GM19372 (cell line): Measurements from ENCODE around the gene CHST9.
"Not testable (repeated sequence)": the region's sequence is repeated elsewhere in the genome, so short reads cannot be mapped to it uniquely, and the experiment has no call there.

Source experiments
- ATAC-seq: cut with Tn5 transposase; IDR thresholded peaks from one replicate; pipeline ENCODE4 v1.9.1; 2021; ENCODE audit warnings: mild to moderate bottlenecking, low read depth, moderate library complexity; ENCODE audit not compliant: unreplicated experiment

The CHST9 gene

GRCh38 chr18:27108842-27109241, 76.3 kb downstream of the CHST9 start:
- ATAC-seq, result no peak

GRCh38 chr18:27104743-27105142, 80.4 kb downstream of the CHST9 start:
- no peak for ATAC-seq

GRCh38 chr18:27094621-27095020, 90.5 kb downstream of the CHST9 start:
- no peak for ATAC-seq

GRCh38 chr18:27093290-27093689, 91.8 kb downstream of the CHST9 start:
- ATAC-seq, result not testable (repeated sequence)

- ATAC-seq, result no peak
Observed at GRCh38 chr18:27081701-27082100, 103.4 kb downstream of the CHST9 start.

GRCh38 chr18:27075828-27076227, 109.3 kb downstream of the CHST9 start:
- no peak for ATAC-seq

GRCh38 chr18:27073404-27073830, 111.7 kb downstream of the CHST9 start:
- no peak for ATAC-seq

- no peak for ATAC-seq
Observed at GRCh38 chr18:27064673-27065072, 120.4 kb downstream of the CHST9 start.

- ATAC-seq, result no peak
Observed at GRCh38 chr18:27062802-27063201, 122.3 kb downstream of the CHST9 start.

GRCh38 chr18:27061488-27062095, 123.5 kb downstream of the CHST9 start:
- ATAC-seq, result no peak

- no peak for ATAC-seq
Observed at GRCh38 chr18:27057519-27058234, 127.4 kb downstream of the CHST9 start.

- no peak for ATAC-seq
Observed at GRCh38 chr18:27054926-27055325, 130.2 kb downstream of the CHST9 start.

- ATAC-seq, result no peak
Observed at GRCh38 chr18:27049969-27050368, 135.1 kb downstream of the CHST9 start.

- ATAC-seq, result no peak
Observed at GRCh38 chr18:27045342-27045741, 139.8 kb downstream of the CHST9 start.

GRCh38 chr18:27042177-27042576, 142.9 kb downstream of the CHST9 start:
- ATAC-seq, result no peak

- ATAC-seq, result no peak
Observed at GRCh38 chr18:27040796-27041195, 144.3 kb downstream of the CHST9 start.

- ATAC-seq, result no peak
Observed at GRCh38 chr18:27033722-27034121, 151.4 kb downstream of the CHST9 start.

GRCh38 chr18:27030421-27030820, 154.7 kb downstream of the CHST9 start:
- ATAC-seq, result no peak

- no peak for ATAC-seq
Observed at GRCh38 chr18:27022477-27022876, 162.6 kb downstream of the CHST9 start.

GRCh38 chr18:27017901-27018500, 167.1 kb downstream of the CHST9 start:
- no peak for ATAC-seq

- ATAC-seq, result no peak
Observed at GRCh38 chr18:27014841-27015240, 170.3 kb downstream of the CHST9 start.

GRCh38 chr18:27010784-27011183, 174.3 kb downstream of the CHST9 start:
- ATAC-seq, result no peak
